Activated T-cell treated with anti-CD3 and anti-CD28 coated beads for 48 hours (primary cell): ENCODE results near the gene NIPSNAP2.
A peak's percentile ranks its signal among the peaks of the same experiment; 100 is the strongest.
"Not testable (repeated sequence)": the region's sequence is repeated elsewhere in the genome, so short reads cannot be mapped to it uniquely, and the experiment has no call there.

Experiments used
- DNase-seq: peaks from one replicate; pipeline ENCODE4 v3.0.0-alpha.2; 2020; ENCODE audit warnings: low read depth

Gene NIPSNAP2

DNA sequence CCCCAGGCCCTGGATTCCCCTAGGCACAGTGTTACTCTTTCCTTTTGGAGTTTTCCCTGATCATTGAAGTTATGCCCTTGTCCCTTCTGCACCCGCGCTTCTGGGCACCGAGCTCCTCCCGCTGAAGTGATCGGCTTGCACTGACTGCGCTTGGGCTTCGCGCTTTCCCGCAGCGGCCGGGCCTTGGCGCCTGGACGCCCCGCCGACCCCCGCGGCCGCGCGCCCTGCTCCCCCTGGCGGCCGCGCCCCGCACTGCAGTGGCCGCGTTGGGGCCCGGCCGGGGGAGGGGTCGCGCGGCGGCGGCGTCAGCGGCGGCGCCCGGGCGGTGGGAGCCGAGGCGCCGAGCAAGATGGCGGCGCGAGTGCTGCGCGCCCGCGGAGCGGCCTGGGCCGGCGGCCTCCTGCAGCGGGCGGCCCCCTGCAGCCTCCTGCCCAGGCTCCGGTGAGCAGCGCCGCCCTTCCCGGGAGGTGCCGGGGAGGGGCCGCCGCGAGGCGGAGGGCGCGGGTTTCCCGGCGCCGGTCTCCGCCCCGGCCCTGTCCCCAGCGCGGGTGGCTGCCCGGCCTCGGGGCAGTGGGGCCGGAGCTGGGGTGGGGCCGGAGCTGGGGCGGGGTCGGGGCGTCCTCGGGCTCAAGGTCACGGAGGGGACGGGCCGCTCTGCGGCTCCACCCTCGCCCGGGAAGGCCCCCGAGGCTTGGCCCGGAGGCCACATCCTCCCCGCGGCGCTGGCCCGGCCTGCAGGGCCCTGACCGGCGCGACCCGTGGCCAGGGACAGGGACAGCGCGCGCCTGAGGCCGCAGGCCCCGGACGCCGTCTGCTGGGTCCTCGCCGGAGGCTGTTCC lies at the start of gene NIPSNAP2:
Gene NIPSNAP2 (plus strand): TSS at position 325 of the 839 bp plus-strand sequence. CDS start 25 bp downstream, at position 350.
- peak; percentile 69 for DNase-seq

DNA sequence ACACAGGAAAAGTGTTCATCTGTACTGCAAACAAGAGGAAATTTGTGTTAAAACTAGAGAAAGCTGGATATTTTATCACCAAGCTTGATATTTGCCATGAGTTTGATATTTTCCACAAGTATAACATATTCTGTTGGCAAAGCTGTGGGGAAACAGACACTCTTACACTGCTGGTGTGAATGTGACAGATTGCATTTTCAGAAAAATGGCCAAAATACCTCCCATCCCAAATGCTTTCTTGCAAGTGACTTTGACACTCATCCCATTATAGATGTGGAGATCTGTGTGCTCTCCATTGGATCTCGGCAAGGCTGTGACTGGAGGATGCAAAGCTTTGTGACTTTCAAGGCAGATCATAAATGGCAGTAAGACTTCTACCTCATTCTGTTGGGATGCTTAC lies 46.6 kb upstream of the NIPSNAP2 start:
- DNase-seq = no peak

DNA sequence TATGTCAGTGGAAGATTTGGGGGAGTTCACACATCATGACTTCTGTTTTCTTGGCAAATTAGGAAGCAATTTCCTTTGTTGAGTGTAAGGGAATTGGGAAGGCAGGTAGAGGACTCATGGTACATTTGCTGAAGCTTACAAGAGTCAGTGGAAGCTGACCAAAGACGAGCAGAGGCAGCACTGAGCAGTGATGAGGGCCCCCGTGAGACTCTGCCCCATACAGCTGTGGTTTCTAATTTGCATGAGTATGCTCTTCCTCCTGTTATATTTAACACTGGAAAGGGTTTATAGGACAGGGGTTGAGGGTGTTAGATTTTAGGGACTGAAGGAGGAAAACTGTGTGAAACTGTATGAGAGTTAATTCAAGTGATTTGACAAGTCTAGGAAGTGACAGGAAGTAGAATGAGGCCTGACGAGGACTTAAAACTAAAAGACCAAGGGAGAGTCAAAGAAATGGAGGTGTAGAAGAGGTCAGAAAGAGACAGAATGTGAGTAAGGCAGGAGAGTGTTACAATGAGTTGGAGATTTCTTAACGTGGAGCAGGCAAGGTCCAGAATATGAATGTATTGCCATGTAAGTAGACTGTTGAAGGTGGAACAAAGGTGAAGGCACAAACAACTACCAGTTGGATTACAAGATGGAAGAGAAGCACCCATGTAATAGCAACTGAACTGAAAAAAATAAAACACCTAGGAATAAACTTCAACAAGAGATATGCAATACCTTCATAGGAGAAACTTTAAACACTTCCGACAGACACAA lies 36.2 kb upstream of the NIPSNAP2 start:
- DNase-seq = no peak

DNA sequence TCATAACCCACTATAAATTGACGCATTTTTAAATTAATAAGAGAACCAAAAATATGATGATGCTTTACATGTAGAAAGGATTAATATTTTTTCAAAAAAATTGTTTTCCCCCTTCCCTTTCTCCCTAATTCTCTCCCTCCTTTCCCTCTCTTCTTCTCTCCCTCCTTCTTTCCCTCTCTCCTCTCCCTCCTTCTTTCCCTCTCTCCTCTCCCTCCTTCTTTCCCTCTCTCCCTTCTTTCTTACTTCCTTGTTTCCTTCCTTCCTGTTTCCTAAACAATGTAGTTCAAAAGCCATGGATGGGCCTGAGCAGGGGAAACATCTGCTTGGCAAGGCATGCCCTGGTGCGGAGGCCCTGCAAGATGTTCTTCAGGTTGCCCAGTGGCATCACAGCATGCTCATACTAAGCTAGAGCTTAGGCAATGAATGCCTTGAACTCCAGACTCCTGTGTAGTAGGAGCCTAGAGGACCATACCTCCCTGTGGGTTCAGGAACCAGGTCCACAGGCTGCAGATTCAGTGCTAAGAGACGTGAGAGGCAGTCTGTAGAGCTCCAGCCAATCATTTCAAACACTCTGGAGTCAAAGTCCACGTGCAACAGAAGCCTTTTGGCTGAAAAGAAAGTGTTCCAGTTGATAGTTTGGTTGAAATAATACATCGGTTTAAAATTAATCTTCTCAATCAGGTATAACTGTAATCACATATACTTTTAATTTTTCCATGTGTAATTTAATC lies 32.8 kb upstream of the NIPSNAP2 start:
- DNase-seq = no peak

DNA sequence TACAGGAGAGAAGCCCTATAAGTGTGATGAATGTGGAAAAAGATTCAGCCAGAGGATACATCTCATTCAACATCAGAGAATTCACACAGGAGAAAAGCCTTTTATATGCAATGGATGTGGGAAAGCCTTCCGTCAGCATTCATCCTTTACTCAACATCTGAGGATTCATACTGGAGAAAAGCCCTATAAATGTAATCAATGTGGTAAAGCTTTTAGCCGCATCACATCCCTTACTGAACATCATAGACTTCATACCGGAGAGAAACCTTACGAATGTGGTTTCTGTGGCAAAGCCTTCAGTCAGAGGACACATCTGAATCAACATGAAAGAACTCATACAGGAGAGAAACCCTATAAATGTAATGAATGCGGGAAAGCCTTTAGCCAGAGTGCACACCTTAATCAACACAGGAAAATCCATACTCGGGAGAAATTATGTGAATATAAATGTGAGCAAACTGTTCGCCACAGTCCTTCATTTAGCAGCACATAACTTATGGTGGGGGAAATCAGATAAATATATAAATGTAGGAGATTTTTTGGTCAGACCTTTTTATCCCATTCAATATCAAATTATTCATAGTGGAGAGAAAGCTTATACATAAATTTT lies 24.8 kb upstream of the NIPSNAP2 start:
- no peak for DNase-seq

DNA sequence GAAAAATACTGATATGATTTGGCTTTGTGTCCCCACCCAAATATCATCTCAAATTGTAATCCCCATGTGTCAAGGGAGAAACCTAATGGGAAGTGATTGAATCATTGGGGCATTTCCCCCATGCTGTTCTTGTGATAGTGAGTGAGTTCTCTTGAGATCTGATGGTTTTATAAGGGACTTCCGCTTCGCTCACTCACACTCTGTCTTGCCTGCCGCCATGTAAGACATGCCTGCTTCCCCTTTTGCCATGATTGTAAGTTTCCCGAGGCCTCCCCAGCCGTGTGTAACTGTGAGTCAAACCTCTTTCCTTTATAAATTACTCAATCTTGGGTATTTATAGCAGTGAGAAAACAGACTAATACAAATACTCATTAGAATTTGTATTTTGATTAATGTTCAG lies 17.8 kb upstream of the NIPSNAP2 start:
- DNase-seq = no peak

DNA sequence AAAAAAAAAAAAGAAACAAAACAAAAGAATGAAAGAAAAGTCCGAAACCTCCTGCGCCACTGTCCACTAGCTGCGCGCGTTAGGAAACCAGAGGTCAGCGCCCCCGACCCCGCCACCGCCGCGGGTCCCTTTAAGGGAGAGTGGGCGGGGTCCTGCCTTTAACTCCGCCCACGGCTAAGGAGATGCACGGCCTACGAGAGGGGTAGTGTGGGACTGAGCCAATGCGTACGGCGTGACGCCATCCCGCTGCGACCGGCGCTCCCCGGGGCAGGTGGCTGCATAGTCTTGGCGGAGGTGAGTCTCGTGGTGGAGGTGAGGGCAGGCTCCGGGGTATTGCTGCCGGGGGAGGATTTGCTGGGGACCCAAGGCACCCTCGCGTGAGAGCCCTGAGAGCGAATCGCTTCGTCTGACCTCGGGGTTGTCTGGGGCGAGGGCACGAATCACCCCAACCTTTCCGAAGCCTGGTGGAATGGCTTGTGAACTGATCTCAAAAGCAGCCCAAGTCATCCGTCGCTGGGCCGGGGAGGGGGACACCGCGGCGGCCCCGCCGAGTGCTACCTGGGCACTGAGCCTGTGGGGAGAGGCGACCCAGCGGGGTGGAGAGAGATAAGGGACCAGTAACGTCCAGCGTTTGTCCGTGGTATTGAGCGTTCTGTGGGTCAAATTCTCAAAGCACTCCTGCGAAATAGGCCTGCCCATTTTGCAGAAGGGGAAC lies 12.6 kb upstream of the NIPSNAP2 start, which contains the start of gene MRPS17:
Gene MRPS17 (plus strand): TSS at position 241 of the 715 bp plus-strand sequence. CDS start 1,319 bp downstream, outside the sequence.
- peak; percentile 89 for DNase-seq

DNA sequence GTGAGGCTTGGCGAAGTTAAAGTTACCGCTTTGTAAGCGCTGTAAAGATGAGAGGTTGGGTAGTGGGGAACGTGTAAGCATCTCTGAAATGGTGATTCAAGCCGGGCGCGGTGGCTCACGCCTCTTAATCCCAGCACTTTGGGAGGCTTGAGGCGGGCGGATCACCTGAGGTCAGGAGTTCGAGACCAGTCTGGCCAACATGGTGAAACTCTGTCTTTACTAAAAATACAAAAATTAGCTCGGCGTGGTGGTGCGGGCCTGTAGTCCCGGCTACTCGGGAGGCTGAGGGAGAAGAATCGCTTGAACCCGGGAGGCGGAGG lies 12.1 kb upstream of the NIPSNAP2 start:
- DNase-seq = not testable (repeated sequence)

DNA sequence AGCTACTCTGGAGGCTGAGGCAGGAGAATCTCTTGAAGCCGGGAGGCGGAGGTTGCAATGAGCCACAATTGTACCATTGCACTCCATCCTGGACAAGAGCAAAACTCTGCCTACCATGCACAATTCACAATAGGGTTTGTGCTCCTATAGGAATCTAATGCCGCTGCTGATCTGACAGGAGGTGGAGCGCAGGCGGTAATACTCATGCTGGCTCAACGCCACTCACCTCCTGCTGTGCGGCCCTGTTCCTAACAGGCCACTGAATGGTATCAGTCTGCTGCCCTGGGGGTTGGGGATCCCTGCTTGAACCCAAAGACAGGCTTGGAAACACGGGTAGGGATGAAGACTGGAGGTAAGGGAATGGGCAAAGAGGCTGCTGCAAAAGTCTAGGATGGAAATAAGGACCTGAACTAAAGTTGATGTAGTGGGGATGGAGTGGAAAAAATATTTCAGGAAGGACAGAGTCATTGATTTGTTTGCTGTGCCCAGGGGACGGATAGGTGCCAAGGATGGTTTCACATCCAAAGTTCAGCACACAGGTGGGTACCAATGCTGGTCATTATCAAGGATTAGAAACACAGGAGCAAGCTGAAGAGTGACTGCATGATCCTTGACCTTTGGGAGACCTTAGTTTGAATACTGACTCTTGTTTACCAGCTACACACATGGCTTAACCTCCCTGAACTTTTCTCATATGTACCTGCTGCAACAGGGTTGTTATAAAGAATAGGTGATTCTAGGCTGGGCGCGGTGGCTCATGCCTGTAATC lies 10.5 kb upstream of the NIPSNAP2 start:
- no peak for DNase-seq

DNA sequence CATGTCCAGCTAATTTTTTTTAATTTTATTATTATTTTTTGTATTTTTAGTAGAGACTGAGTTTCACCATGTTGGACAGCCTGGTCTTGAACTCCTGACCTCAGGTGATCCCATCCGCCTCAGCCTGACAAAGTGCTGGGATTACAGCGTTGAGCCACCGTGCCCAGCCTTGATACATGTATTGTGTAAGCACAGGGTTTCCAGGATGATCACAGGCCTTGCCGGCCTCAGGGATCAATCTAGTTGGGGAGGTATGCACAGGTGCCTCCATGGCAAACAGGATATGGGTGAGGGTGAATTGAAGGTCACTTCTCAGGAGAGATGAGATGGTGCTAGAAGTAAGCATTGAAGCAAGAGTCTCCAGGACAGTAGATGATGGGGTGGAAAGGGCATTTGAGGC lies 7.2 kb upstream of the NIPSNAP2 start:
- no peak for DNase-seq

DNA sequence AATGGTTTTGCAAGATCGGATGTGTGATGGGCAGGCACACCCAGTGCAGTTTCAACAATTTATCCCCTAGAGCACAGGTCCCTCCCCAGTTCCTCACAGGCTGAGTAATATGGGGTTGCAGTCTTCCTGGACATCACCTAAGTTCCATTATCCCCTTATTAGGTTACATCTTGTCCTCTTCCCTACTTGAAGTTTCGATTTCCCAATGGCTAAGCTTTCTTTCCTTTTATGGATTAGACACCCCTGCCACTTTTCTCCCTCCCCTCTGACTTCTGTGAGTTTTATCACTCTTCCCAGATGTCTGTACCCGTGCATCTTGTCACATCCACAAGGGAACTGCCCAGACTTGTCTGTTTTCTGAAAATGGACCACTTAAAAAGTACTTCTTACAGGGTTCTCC lies 2.4 kb upstream of the NIPSNAP2 start:
- DNase-seq = no peak

DNA sequence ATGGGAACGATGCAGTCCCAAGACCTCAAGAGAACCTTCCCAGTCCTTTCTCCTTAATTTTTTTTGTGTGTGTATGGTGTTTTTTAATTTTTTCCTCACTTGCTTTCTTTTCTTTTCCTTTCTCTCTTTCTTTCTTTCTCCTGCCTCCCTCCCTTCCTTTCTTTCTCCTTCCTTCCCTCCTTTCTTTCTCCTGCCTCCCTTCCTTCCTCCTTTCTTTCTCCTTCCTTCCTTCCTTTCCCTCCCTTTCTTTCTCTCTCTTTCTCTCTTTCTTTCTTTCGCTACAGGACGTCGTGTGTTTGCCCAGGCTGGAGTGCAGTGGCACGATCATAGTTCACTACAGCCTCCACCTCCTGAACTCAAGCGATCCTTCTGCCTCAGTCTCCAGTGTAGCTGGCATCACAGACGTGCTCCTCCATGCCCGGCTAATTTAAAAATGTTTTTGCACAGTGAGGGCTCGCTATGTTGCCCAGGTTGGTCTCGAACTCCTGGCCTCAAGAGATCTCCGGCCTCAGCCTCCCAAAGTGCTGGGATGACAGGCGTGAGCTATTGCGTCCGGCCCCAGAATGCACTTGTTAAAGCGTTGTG lies 709 bp upstream of the NIPSNAP2 start:
- DNase-seq = no peak

DNA sequence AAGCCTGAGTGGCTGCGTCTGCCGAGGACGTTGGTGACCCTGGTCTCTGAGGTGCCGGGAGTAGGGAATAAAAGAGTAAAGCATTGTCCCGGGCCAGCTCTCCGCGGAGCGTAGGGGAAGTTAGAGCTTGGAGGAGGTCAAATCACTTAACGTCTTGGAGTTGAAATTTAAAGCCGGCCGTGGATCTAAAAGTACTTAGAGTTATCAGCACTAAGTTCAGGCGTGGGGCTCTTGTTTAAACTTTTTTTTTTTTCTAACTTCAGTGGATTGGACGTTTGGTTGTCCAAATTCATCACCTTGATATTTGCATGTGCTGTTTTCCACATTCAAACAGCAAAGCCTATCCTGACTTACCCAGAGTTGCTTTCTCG lies 700 bp downstream of the NIPSNAP2 start:
- DNase-seq = no peak

DNA sequence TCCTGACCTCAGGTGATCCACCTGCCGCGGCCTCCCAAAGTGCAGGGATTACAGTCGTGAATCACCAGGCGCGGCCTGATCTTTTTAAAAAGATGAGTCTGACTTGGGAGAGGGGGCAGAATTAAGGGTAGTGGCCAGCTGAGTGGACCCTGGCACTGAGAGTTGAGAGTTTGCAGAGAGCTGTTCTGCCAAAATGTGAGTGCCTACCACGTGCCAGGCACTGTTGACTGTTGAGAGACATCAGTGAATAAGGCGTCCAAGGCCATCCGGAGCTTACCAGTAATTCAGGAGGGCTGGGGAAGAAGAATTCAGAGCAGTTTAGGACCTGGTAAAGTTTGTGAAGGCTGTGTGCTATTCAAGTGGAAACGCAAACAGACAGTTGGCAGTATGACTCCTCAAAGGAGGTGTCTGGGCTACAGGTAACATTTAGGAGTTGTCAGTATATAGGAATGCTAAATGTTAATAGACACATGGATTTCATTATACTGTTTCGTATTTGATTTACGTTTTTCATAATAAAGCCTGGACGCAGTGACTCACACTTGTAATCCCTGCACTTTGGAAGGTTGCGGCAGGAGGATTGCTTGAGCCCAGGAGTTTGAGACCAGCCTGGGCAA lies 1.5 kb downstream of the NIPSNAP2 start:
- no peak for DNase-seq

DNA sequence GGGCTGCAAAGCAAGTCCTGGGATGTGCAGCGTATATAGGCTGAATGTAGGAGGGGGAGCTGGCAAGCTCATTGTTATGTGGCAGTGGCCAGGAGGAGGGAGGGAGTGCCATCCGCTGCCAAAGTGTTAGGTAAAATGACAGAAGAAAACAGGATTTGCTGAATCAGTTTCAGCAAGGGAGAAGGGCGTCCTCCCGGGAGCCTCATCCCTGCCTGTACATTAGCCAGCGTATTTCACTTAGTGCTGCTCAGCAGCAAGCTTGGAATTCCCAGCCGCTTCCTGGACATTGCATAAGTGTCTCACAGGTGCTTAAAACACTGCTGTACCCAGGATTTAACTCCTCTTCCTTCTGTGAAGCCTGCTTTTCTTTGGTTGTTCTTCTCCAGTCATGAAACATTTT lies 2.5 kb downstream of the NIPSNAP2 start:
- no peak for DNase-seq

DNA sequence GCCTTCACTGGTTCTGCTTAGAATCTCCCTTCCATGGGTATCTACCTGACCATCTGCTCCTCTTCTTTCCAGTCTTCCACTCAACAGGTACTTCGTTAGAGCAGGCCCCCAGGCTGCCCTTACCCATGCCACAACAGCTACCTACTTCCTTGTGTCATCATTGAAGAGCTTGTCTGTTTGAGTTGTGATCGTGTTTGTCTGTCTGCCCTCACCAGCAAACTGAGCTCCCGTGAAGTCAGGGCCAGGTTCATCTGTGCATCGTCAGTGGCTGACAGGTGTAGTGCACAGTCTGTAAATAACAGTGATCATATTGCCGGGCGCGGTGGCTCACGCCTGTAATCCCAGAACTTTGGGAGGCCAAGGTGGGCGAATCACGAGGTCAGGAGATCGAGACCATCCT lies 5.0 kb downstream of the NIPSNAP2 start:
- no peak for DNase-seq

DNA sequence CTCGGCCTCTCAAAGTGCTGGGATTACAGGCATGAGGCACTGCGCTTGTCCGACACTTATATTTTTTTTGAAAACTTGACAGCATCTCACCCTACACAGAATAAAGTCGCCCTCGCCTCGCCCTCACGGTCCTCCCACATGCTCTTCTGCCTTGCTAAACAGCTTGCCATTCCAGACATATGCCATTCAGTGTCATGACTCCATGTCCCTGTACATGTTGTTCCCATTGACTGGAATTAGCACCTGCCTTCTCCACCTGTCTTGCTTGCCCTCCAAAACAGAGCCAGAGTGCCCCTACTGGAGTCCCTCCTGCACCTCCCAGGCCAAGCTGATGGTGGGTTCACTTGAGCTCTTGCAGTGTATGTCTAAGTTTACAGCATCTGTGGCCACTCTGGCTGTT lies 6.2 kb downstream of the NIPSNAP2 start:
- no peak for DNase-seq

DNA sequence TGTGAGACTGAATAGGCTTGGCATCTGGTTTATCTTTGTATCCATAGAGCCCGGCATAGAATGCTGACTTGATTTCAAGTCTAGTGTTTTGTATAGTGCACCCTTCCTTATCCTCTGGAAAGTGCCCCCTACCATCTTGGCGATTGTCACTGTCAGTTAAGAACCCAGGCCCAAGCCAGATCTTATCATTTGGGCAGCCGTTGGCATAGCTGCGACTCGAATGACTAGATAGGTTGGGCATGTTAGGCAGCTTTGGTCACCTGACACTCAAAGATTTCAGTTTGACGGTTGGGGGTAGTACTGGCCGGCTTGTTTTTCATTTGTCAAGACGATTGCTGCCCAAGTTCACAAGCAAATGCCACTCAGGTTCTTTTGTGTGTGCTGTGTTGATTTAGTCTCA lies 6.6 kb downstream of the NIPSNAP2 start:
- no peak for DNase-seq

DNA sequence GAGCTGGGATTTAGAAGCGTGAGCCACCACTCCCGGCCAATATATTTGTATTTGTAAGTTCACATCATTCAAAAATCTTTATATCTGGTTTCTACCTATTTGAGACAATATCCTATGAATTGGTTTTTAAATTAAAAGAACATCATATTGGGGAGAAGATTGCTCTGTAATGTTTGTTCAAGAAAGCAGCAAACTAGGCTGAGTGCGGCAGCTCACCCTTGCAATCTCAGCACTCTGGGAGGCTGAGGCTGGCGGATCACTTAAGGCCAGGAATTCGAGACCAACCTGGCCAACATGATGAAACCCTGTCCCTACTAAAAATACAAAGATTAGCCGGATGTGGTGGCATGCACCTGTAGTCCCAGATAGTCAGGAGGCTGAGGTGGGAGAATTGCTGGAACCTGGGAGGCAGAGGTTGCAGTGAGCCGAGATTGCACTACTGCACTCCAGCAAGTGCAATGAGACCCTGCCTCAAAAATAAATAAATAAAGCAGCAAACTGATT lies 9.4 kb downstream of the NIPSNAP2 start:
- DNase-seq = no peak
